K562 (cell line): ENCODE measurements around the gene KRT80. TPM values are rescaled to one million over a fixed set of nuclear protein-coding genes. Genes with fewer than 3 reads are reported as not detected.

ENCODE experiments used
- ATAC-seq: fragments of 200-7000 bp; cut with Tn5 transposase; 3 replicates; pipeline ENCODE4 v1.9.1; 2020; ENCODE audit warnings: moderate library complexity
- BruUV-seq: library from RNA; stranded (reverse); fragments of 400-500 nt; replicated peaks from 2 replicates; lab custom pipeline; 2021; lab: Mats Ljungman, UMichigan
- CTCF ChIA-PET: fragments of 300-600 bp; formaldehyde crosslinking; extraction: SDS; loops from one replicate; lab custom pipeline; 2021; ENCODE audit warnings: low intra/inter-chr PET ratio; lab: Yijun Ruan, JAX
- POLR2A ChIA-PET: fragments of 300-600, 350-650 bp; sonication (Branson Sonifier 250); formaldehyde crosslinking; extraction: SDS; loops from one replicate; lab custom pipeline; 2021; ENCODE audit warnings: antibody characterized with exemption, inconsistent platforms; lab: Yijun Ruan, JAX
- DNase-seq, 4 experiments: peaks; one replicate each; pipeline versions ENCODE4 v3.0.0 to v3.0.0-alpha.2; 2011 to 2018; ENCODE audit warnings: low spot score in 3 of 4, mixed read lengths in 3 of 4; ENCODE audit errors: extremely low read depth in 1 of 4
- FAIRE-seq: peaks from 2 replicates; lab custom pipeline; 2011; peaks lifted over from hg19 to GRCh38; lab: Jason Lieb, UNC
- H2AFZ ChIP-seq: 2 replicates; pipeline ENCODE4 v1.6.0; 2011; ENCODE audit warnings: low read depth, low read length, control low read depth, inconsistent platforms
- H3K27ac ChIP-seq: fragments of 200-600 bp; 3 replicates; pipeline ENCODE4 v1.8.0; 2011; ENCODE audit warnings: low read depth, mild to moderate bottlenecking, control low read depth, inconsistent platforms, low read length, moderate library complexity, mixed read lengths; ENCODE audit errors: extremely low read depth
- H3K27me3 ChIP-seq, 2 experiments: fragments of 300-600 bp in 1 of 2; 2 replicates in 1 of 2; 3 replicates in 1 of 2; pipeline versions ENCODE4 v1.6.0 to v1.8.0; 2011; ENCODE audit warnings: inconsistent platforms in 2 of 2, low read length in 2 of 2, mild to moderate bottlenecking in 1 of 2, mixed read lengths in 1 of 2, moderate library complexity in 1 of 2; ENCODE audit not compliant: control insufficient read depth in 2 of 2, insufficient read depth in 2 of 2
- H3K36me3 ChIP-seq: fragments of 300-600 bp; 3 replicates; pipeline ENCODE4 v1.8.0; 2011; ENCODE audit warnings: mild to moderate bottlenecking, low read length, inconsistent platforms; ENCODE audit not compliant: control insufficient read depth, insufficient read depth
- H3K4me1 ChIP-seq, 2 experiments: fragments of 200-600 bp in 1 of 2; replicated peaks in 1 of 2; 2 replicates in 1 of 2; 3 replicates in 1 of 2; pipeline versions ENCODE4 v1.5.1 to v1.8.0; 2011; ENCODE audit warnings: inconsistent platforms in 2 of 2, low read length in 2 of 2, mild to moderate bottlenecking in 1 of 2, mixed read lengths in 1 of 2, moderate library complexity in 1 of 2; ENCODE audit not compliant: control insufficient read depth in 2 of 2, insufficient read depth in 2 of 2
- H3K4me2 ChIP-seq: 2 replicates; pipeline ENCODE4 v1.6.1; 2011; ENCODE audit warnings: low read length, control low read depth, inconsistent platforms, mixed read lengths; ENCODE audit not compliant: insufficient read depth
- H3K4me3 ChIP-seq: fragments of 200-600 bp; sonication (generic), shearing (Covaris generic); 2 replicates; pipeline ENCODE4 v1.5.1; 2016; ENCODE audit warnings: control low read depth, inconsistent platforms
- H3K79me2 ChIP-seq: fragments of 200-600 bp; 3 replicates; pipeline ENCODE4 v1.8.0; 2011; ENCODE audit warnings: low read length, inconsistent platforms; ENCODE audit not compliant: control insufficient read depth, insufficient read depth
- H3K9ac ChIP-seq, 2 experiments: 2 replicates each; pipeline versions ENCODE4 v1.6.0 to v1.6.1; 2011; ENCODE audit warnings: low read depth in 2 of 2, low read length in 2 of 2, control low read depth in 1 of 2, inconsistent platforms in 1 of 2, mild to moderate bottlenecking in 1 of 2, mixed read lengths in 1 of 2; ENCODE audit not compliant: insufficient read depth in 1 of 2
- H3K9me1 ChIP-seq: one replicate; pipeline ENCODE4 v1.6.0; 2011; ENCODE audit warnings: inconsistent platforms, mild to moderate bottlenecking, low read length, moderate library complexity; ENCODE audit not compliant: control insufficient read depth, insufficient read depth
- H3K9me3 ChIP-seq: replicated peaks from 2 replicates; pipeline ENCODE4 v1.5.1; 2011; ENCODE audit warnings: low read depth, low read length, inconsistent platforms; ENCODE audit not compliant: control insufficient read depth, insufficient read depth
- H4K20me1 ChIP-seq: replicated peaks from 2 replicates; pipeline ENCODE4 v1.6.1; 2011; ENCODE audit warnings: low read length, inconsistent platforms, mixed read lengths; ENCODE audit not compliant: control insufficient read depth, insufficient read depth
- MGA ChIP-seq: fragments of 450-650 bp; IDR thresholded peaks from 2 replicates; pipeline ENCODE4 v1.6.1; 2016; ENCODE audit warnings: mild to moderate bottlenecking, moderate library complexity
- ZNF695 ChIP-seq: fragments of 450-650 bp; formaldehyde crosslinking; IDR thresholded peaks from 2 replicates; pipeline ENCODE4 v1.4.0; 2020; ENCODE audit warnings: mild to moderate bottlenecking, moderate library complexity
- WGBS: fragments of 100-300 bp; shearing (Covaris generic); methylation state at CpG from one replicate; pipeline ENCODE4 v1.1.6; 2016; ENCODE audit warnings: low coverage, mixed read lengths; ENCODE audit not compliant: insufficient coverage; ENCODE audit errors: missing lambda C conversion rate; 5-methylcytosine and 5-hydroxymethylcytosine counted together
- in situ Hi-C: fragments of 300-500 bp; cut with MboI; formaldehyde crosslinking; loops from 4 replicates; pipeline ENCODE4 v1.15.0; 2018; ENCODE audit warnings: inconsistent platforms, mixed read lengths
- intact Hi-C: fragments of 100-400 bp; cut with micrococcal nuclease; formaldehyde crosslinking; loops from 2 replicates; pipeline ENCODE4 v1.14.2; 2022
- polyA plus RNA-seq, 8 experiments: library from polyadenylated mRNA; depleted of rRNA in 4 of 8; stranded (reverse) in 5 of 8; unstranded in 3 of 8; fragments of >200 nt; fragmentation: Nextera tagmentation in 2 of 8; fragmentation: Illumina TruSeq in 1 of 8; extraction: Ambion mirVana in 2 of 8; extraction: Trizol in 1 of 8; gene quantifications; 2 replicates each; pipeline versions ENCODE4 v1.2.1 to v1.2.3, GENCODE V29; 2011 to 2014; ENCODE audit warnings: inconsistent platforms in 1 of 8, missing spikeins in 1 of 8
- total RNA-seq, 7 experiments: library from RNA; depleted of rRNA in 6 of 7; stranded (reverse); fragments of >200 nt in 6 of 7; fragmentation: Illumina TruSeq in 2 of 7; extraction: Trizol in 2 of 7; gene quantifications; 2 replicates each; pipeline versions ENCODE4 v1.2.1 to v1.2.3, GENCODE V29; 2011 to 2021; ENCODE audit warnings: low replicate concordance in 1 of 7
- TF ChIP-seq, protein P1 (sequence below): fragments of 250-450 bp; sonication (Bioruptor Pico); IDR thresholded peaks from 2 replicates; pipeline ENCODE4 v1.4.0; 2020; ENCODE audit warnings: mild to moderate bottlenecking, moderate library complexity, borderline replicate concordance

KRT80 gene
- total and polyA plus RNA-seq, 9 of the 15 experiments (the other 6 are each of a cell fraction or from before 2014, with no cell fraction given), result not detected

DNA sequence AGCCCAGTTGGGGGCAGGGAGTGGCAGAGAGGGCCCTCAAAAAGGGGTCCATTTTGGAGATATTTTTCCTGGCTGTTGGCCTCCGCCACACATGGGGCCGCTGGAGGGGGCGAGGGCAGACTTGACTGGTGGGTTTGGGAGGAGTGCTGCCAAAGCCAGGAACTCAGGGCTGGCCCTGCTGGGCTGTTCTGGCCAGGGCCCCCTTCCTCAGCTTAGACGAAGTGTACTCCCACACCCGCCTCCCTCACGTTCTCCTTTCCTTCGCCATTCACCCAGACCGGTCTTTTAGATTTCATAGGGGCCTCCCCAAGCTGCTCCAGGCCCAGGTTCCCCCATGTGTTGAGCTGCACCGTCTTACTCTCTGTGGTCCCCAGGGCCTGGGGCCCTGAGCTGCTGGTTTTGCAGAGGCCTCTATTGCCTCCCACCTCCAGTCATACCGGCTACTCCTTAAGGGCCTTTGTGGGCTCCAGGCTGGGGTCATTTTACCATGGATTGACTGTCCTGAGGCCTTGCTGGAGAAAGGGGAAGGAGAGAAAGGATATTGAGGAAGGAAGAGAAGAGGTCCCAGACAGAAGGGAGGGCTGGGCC is 42.5 kb upstream of the KRT80 start:
- no peak overlapping the region for H3K4me3 ChIP-seq
- POLR2A ChIA-PET, result interaction anchor here (0.7 kb wide), 2 partner anchors 49 to 545 kb away, joined by 3 read pairs; no protein-coding TSS in a partner anchor
- TF ChIP-seq MGA (no peak), ZNF695 (CRISPR knock-in tag) (no peak)
- TF ChIP-seq, protein P1, sequence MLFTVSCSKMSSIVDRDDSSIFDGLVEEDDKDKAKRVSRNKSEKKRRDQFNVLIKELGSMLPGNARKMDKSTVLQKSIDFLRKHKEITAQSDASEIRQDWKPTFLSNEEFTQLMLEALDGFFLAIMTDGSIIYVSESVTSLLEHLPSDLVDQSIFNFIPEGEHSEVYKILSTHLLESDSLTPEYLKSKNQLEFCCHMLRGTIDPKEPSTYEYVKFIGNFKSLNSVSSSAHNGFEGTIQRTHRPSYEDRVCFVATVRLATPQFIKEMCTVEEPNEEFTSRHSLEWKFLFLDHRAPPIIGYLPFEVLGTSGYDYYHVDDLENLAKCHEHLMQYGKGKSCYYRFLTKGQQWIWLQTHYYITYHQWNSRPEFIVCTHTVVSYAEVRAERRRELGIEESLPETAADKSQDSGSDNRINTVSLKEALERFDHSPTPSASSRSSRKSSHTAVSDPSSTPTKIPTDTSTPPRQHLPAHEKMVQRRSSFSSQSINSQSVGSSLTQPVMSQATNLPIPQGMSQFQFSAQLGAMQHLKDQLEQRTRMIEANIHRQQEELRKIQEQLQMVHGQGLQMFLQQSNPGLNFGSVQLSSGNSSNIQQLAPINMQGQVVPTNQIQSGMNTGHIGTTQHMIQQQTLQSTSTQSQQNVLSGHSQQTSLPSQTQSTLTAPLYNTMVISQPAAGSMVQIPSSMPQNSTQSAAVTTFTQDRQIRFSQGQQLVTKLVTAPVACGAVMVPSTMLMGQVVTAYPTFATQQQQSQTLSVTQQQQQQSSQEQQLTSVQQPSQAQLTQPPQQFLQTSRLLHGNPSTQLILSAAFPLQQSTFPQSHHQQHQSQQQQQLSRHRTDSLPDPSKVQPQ (CRISPR knock-in tag), result no peak
- TF ChIP-seq, all 486 proteins: peak for 0
- no peak overlapping the region for H3K4me2 ChIP-seq
- H3K9ac ChIP-seq, result no peak overlapping the region
- CTCF ChIA-PET, result no interaction called here
- WGBS, result 8% methylated on average over 8 of the region's 10 CpGs
- H3K27me3 ChIP-seq, result peaks cover 2 to 54% of the 10 kb centered on the region in 2 experiments; a peak in 4 of 5 replicates
- no peaks in the 10 kb centered on the region for H3K9me1 ChIP-seq
- no peak overlapping the region for H3K27ac ChIP-seq
- ATAC-seq, result no peak
- no peak for FAIRE-seq
- intact Hi-C loops, result no loop called here
- H4K20me1 ChIP-seq, result peaks cover 14% of the 10 kb centered on the region
- H3K4me1 ChIP-seq, result no peaks in the 10 kb centered on the region
- H3K9me3 ChIP-seq, result no peaks in the 10 kb centered on the region
- in situ Hi-C loops, result no loop called here
- BruUV-seq, result no TSS peak
- no peaks in the 10 kb centered on the region for H3K79me2 ChIP-seq
- H3K36me3 ChIP-seq, result no peaks in the 10 kb centered on the region
- no peak overlapping the region for H2AFZ ChIP-seq
- DNase-seq, result no peak
